Germinal center (tissue), 1 donor: Measurements from ENCODE around the gene FARS2.

Source experiments
- DNase-seq: peaks from one replicate; pipeline ENCODE4 v3.0.0; 2012; ENCODE audit warnings: mixed read lengths, low spot score

The FARS2 gene

GRCh38 chr6:5507131-5507681, 245.9 kb downstream of the FARS2 start:
- DNase-seq = peak; percentile 11

DNA sequence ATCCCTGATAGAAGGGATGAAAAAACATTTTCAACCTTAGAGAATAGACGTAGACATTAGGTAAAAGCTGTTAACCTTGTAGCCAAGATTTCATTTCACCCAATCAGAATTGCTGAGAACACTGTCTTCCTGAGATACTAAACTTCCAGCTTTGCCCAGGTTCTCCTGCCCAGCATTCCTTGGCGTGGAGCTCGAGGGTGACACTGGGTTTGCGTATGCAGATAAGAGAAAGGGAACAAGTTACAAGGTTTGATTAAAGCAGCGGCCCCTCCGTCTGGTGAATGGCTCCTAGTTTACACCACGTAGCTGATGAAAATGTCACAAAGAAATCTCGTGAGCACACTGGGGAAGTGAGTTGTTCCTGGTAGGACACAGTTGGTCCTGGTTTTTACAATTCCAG, 247.8 kb downstream of the FARS2 start:
- DNase-seq = no peak

- no peak for DNase-seq
These were observed 249.2 kb downstream of the FARS2 start for GRCh38 chr6:5510331-5511133.

- DNase-seq = no peak
These were observed 250.6 kb downstream of the FARS2 start for GRCh38 chr6:5511954-5512353.

DNA sequence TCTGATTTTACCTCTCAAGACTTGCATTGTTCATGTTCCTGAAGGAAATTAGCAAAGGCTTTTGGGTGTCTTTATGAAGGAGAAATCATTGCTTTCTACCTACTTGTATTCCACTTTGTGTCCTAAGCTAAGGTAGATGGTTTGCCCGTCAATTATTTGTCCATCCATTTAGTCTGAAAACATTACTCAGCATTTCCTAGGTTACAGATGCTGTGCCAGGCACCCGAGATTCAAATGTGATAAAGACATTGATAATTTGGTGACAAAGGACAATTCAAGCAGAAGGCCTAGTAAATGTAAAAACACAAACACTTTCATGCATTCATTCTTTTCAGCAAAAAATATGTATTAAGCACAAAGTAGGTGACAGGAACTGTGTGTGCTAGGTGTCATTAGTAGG, 251.1 kb downstream of the FARS2 start:
- no peak for DNase-seq

GRCh38 chr6:5513408-5513807, 252.1 kb downstream of the FARS2 start:
- DNase-seq = no peak

DNA sequence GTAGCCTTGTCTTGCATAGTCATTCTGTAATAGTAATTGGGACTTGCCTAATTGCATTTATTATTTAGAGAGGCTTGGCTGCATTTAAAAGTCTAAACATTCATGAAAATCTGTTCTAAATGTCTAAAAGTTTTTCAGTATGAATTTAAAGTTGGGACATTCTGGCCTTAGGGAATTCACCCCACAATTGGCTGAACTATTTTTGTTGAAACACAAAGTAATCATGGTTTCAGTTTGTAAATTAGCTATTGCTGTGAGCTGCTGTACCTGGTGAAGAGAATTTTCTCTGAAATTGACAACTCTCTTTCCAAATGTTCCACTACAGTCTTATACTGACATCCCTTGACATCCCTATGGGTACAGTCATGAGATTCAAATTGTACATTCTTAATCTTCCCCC, 253.0 kb downstream of the FARS2 start:
- DNase-seq = no peak

DNA sequence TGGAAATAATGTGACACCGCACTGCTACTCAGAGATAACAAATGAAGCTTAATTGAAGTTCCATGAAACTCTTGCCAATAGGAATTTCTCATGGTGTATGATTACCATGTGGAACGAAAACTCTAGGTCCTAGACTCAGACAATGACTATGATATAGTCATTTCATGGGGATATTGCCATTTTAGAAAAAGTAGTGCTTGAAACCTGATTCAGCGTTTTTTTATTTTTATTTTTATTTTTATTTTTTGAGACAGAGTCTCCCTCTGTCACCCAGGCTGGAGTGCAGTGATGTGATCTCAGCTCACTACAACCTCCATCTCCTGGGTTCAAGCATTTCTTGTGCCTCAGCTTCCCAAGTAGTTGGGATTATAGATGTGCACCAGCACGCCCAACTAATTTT, 253.9 kb downstream of the FARS2 start:
- DNase-seq = no peak

GRCh38 chr6:5516036-5516435, 254.7 kb downstream of the FARS2 start:
- DNase-seq = no peak

DNA sequence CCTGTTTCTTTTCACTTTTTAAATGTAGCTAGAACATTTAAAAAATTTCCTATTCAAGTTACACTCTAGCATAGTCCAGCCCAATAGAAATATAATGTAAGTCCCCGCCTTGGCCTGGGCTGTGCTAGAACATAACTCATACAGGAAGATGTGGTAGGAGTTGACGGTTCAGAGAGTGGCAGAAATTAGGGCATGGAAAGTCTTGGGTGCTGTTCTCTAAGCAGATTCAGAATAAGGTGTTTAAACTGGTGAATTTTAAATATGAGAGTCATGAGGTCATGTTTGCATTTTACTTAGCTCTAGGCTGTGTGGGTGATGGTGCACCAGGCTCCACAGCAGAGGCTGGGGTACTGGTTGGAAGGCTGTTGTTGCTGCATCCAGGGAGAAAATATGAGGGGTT, 256.5 kb downstream of the FARS2 start:
- DNase-seq = no peak

DNA sequence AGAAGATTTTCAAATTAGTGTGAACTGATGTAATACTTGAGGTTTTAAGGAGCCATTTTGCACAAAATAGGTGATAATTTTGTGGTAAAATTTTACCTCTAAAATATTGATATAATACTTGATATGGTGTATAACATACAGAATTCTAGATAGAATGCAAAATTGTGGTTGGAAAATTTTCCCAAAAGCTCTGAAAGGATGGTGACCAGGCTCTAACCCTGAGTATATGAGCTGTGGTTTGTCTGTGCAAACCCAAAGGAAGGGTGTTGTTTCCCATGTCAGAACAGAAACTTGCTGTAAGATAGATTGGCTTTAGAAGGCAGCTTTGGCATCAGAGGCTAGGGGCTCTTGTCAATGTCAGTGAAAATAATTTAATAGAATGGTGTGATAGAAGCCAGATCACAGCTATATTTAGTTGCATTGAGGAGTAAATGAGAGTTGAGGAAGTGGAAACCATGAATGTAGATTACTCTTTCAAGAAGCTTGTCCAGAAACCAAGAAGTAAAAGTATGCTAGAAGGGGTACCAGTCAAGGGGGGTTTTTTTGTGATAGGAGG, 257.7 kb downstream of the FARS2 start:
- no peak for DNase-seq

DNA sequence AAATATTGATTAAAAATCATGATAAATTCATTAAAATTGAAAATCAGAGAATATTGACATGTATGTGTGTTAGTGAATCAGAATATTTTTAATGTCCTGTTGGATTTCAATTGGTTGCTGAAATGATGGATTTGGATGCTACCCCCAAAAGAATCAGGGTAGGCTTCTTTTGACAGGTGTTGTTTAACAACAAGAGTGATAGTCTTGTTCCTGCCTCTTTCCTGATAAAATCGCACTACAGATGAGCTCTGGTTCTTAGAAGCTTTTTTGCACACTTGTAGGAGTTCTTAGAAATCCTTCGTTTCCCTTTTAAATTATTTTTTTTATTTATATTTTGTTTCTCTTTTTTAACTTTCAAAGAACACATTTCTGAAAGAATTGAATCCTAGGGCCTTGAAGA, 259.5 kb downstream of the FARS2 start:
- no peak for DNase-seq

DNA sequence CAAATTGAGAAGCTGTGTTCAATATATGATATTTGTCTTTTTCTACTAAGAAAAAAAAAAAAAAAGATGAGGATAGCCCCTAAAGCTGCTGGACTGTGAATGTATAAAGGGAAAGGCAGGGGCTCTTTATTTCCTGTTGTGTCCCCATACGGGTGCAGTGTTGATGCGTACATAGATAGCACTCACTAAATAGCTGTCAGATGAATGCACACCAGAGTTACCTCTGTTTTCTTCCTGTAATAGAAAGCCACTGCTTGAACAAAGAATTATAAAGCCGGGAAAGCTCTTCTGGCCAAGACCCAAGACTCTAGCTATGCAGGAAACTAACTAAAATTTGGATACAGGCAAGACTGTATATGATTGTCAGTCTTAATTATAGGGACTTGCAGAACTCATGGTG, 260.0 kb downstream of the FARS2 start:
- DNase-seq = no peak

DNA sequence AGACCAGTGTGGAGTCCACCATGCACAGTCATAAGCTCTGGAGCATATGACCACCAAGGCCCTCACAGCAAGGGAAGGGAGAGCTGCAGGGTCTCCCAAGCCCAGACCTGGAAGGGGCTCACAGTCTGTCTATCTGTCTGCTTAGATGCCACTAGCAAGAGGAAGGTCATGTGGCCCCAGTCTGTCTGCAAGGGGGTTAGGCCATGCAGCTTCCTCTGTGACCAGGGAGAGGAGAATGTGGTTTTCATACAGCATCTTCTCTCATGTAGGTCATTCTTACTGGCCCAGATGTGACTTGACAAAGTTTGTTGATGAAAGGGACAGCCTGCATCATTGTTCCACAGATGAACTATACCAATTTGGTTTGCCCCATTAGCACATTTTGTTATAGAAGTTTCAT, 260.8 kb downstream of the FARS2 start:
- DNase-seq = no peak

GRCh38 chr6:5524110-5524509, 262.8 kb downstream of the FARS2 start:
- DNase-seq = no peak

DNA sequence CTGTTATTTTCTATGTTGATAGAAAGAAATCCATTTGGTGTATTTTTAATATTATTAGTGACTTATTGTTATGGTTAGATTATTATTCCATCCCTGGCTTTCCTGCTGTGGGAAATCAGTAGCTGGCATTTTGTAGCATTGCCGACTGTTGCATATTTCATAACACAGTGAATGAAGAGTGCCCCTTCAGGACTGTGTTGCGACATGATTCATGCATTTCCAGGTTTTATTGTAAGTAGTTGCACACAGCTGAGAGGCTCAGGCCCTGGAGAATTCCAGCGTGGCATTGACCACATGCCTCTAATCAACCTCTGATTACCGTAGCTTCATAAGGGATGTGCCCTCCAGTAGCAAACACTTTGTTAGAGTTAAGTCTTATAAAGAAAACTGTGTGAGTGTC, 263.9 kb downstream of the FARS2 start:
- no peak for DNase-seq

GRCh38 chr6:5529015-5529414, 267.7 kb downstream of the FARS2 start:
- DNase-seq = no peak

DNA sequence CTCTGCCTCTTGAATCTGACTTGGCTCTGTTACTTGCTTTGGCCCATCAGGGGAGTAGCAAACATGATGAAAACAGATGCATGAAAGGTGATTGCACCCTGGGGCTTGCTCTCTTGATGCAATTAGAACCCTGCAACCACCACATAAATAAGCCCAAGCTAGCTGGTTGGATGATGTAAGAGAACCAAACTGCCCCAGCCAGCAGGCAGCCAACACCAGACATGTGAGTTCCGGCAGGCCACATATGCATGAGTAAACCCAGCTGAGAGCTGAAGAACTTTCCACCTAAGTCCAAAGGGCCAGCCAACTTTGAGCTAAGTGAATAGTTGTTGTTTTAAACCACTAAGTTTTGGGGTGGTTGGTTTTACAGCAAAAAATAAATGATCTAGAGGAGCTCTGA, 268.4 kb downstream of the FARS2 start:
- DNase-seq = no peak

GRCh38 chr6:5531161-5531560, 269.8 kb downstream of the FARS2 start:
- DNase-seq = no peak

- no peak for DNase-seq
These were observed 270.6 kb downstream of the FARS2 start for GRCh38 chr6:5531853-5532375.

- DNase-seq = no peak
These were observed 271.6 kb downstream of the FARS2 start for GRCh38 chr6:5532941-5533340.

DNA sequence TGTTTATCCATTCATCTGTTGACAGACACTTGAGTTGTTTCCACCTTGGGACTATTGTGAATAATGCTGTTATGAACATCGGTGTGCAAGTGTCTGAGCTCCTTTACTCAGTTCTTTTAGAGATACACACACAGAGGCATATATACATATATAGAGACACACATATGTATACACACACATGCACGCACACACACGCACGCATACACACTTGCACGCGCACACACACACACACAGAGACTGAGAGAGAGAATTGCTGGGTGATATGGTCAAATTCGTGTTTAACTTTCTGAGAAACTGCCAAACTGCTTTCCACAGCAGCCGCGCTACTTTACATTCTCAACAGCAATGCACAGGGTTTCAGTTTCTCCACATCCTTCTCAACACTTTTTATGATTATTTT, 273.3 kb downstream of the FARS2 start:
- DNase-seq = no peak

DNA sequence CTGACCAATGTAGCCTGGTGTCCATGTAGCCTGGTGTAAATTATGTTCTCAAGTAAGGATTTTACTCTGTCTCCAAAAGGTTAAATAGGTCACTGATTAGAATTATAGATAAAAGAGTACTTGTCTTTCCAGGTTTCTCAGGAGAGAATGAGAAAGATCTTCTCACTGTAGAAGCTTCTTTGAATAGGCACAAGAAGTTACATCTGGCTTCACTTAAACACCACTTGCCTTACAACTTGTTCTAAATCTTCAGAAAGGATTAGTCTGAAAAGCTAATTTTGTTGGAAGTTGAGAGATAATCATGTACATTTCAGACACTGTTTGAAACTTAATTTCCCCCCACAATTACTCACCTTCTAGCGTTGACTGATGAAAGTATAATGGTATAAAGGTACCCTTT, 275.3 kb downstream of the FARS2 start:
- DNase-seq = no peak

- no peak for DNase-seq
These were observed 275.8 kb downstream of the FARS2 start for GRCh38 chr6:5537132-5537531.
